Retina (tissue), 1 donor: ENCODE results near the gene PRSS1.

Experiments used
- DNase-seq: peaks from one replicate; pipeline ENCODE4 v3.0.0-alpha.2; 2016

Gene PRSS1

DNA sequence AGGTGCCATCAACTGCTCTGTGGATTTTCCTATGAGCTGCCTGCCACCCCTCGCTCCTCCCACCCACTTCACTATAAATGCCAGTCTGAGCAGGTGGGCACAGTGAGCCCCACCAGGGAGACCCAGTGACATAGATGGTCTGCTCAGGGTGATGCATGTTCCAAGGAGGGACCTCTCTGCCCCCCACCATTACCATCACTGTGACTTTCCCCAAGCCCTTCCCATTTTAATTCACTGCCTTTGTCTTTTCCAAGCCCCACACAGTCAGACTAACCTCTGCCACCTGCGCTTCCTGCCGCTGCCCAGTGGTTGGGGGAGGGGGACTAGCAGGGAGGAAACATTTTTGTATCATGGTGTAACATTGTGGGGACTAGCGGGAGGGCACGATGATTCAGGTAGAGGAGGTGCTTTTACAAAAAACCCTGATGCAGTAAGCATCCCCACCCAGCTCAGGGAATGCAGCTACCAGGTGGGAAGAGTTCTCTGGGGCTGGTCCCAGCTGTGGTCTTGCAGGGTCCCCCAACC lies 46.1 kb downstream of the PRSS1 start:
- DNase-seq, result no peak

DNA sequence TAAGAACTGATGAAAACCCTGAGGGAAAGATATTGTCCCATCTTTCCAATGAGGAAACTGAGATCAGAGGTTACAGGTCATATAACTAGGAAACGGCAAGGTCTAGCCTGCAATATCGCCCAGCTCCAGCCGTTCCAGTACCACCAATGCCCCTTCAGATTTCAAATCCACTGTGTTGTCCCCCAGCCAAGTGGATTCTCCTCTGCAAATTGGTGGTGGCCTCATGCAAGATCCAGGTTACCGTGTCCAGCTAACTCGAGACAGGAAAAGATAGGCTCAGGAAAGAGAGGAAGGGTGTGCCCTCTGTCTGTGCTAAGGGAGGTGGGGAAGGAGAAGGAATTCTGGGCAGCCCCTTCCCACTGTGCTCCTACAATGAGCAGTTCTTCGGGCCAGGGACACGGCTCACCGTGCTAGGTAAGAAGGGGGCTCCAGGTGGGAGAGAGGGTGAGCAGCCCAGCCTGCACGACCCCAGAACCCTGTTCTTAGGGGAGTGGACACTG lies 46.8 kb downstream of the PRSS1 start:
- DNase-seq, result peak; percentile 32

DNA sequence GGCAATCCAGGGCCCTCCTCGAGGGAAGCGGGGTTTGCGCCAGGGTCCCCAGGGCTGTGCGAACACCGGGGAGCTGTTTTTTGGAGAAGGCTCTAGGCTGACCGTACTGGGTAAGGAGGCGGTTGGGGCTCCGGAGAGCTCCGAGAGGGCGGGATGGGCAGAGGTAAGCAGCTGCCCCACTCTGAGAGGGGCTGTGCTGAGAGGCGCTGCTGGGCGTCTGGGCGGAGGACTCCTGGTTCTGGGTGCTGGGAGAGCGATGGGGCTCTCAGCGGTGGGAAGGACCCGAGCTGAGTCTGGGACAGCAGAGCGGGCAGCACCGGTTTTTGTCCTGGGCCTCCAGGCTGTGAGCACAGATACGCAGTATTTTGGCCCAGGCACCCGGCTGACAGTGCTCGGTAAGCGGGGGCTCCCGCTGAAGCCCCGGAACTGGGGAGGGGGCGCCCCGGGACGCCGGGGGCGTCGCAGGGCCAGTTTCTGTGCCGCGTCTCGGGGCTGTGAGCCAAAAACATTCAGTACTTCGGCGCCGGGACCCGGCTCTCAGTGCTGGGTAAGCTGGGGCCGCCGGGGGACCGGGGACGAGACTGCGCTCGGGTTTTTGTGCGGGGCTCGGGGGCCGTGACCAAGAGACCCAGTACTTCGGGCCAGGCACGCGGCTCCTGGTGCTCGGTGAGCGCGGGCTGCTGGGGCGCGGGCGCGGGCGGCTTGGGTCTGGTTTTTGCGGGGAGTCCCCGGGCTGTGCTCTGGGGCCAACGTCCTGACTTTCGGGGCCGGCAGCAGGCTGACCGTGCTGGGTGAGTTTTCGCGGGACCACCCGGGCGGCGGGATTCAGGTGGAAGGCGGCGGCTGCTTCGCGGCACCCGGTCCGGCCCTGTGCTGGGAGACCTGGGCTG lies 47.5 kb downstream of the PRSS1 start:
- DNase-seq, result peak; percentile 63

DNA sequence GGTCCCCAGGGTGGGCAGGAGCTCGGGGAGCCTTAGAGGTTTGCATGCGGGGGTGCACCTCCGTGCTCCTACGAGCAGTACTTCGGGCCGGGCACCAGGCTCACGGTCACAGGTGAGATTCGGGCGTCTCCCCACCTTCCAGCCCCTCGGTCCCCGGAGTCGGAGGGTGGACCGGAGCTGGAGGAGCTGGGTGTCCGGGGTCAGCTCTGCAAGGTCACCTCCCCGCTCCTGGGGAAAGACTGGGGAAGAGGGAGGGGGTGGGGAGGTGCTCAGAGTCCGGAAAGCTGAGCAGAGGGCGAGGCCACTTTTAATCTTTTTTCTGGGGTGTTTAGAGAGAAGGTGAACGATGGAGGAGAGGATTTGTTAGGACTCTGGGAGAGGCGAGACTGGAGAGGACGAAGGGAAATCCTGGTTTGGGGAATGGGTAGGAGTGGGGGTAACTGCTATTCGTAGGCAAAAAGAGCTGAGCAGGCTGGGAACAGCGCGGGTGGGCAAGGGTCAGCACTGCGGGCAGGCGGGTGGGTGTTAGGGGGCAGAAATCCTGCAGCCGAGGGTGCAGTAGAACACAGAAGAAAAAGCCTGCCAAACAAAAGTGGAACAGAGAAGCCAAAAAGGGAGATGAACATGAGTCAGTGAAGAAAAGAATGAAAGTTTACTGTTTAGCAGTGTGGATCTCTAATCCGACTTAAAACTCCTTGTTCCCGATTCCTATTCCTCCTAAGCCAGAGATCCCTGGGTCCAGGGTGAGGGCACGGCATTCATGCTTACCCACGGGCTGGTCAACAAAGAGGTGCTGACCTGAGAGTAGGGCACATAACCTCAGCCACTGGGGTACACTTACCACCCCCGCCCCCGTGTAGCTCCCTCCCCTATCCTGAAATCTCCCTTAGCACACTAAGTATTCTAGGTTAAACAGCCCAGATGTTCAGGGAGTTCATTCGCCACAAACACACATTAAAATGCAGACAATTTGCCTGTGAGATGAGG lies 48.4 kb downstream of the PRSS1 start:
- peak; percentile 46 for DNase-seq

DNA sequence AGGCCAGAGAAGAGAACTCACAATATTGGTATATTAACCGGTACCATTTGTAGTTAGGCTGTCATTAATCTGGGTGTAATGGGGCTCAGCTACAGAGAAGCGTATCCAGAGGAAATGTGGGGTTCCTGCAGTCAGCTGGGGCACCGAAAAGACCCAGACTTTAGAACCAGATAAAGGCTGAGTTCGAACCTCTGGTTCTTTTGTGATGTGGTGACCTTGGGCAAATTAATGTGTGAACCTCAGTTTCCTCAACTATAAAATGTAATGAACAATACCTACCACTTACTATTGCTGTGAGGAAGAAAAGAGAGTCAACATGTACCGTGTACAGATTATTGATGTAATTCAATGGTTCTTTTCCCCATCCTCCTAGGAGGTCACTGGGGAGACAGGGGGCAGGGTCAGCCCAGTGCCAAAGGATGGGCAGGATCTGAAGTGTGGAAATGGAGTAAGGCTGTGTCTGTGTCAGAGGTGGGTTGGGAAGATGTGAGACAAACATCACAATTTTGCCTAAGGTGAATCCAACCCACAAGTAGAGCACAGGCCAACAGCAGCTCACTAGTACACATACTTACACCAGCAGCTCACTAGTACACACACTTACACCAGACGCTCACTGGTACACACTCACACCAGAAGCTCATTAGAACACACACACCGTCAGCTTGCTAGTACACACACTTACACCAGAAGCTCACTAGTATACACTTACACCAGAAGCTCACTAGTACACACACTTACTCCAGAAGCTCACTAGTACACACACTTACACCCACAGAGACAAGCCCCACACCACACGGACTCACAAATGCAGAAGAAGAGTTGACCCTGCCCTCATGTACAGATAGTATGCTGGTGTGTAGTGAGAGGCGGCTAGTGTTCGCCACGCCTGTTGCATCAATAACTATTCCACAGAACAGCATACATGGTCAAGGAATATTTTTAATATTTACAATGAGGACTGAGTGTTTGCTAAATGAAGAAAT lies 49.5 kb downstream of the PRSS1 start:
- DNase-seq, result no peak

DNA sequence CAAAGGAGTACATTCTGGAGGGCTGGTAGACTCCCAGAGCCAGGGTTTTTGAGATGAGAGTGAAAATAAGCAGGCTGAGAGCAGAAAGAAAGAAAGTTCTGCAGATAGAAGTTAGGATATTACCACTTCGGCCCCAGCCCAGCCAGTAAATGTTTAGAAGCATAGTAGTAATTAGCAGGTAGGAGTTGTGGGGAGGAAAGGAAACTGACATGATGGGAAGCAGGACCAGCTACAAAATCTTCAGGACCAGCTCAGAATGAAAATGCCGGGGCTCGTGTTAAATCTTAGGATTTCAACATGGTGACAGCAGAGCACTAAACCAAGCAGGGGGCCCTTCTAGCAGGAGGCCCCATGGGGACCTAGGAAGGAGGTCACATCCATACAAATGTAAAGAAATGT lies 50.2 kb downstream of the PRSS1 start:
- DNase-seq, result no peak

DNA sequence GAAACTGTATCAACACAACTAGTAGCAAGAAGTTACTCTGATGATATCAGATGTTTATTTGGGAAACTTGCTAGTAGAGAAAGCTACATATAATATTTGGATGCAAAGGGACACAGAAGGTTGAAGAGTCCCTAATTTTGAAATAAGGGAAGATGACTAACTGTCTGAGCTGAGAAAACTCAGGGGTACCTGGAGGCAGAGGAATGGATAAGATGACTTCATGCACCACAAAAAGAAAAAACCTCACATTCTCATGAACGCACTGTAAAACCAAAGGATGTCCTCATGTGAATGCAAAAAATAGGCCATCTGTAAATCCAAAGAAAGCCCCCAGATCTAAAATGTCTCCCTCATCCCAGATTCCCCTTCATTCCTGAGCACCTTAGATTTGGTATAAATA lies 50.8 kb downstream of the PRSS1 start:
- no peak for DNase-seq

DNA sequence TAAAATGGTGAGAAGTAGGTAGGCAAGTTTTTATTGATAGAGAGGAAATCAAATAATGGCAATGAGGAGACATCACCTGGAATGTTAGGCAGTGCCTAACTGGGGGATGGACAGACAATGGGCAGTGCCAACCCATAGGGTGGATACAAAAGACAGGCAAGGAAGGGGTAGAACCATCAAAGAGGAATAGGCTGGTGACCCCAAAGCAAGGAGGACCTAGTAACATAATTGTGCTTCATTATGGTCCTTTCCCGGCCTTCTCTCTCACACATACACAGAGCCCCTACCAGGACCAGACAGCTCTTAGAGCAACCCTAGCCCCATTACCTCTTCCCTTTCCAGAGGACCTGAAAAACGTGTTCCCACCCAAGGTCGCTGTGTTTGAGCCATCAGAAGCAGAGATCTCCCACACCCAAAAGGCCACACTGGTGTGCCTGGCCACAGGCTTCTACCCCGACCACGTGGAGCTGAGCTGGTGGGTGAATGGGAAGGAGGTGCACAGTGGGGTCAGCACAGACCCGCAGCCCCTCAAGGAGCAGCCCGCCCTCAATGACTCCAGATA lies 51.5 kb downstream of the PRSS1 start:
- no peak for DNase-seq

DNA sequence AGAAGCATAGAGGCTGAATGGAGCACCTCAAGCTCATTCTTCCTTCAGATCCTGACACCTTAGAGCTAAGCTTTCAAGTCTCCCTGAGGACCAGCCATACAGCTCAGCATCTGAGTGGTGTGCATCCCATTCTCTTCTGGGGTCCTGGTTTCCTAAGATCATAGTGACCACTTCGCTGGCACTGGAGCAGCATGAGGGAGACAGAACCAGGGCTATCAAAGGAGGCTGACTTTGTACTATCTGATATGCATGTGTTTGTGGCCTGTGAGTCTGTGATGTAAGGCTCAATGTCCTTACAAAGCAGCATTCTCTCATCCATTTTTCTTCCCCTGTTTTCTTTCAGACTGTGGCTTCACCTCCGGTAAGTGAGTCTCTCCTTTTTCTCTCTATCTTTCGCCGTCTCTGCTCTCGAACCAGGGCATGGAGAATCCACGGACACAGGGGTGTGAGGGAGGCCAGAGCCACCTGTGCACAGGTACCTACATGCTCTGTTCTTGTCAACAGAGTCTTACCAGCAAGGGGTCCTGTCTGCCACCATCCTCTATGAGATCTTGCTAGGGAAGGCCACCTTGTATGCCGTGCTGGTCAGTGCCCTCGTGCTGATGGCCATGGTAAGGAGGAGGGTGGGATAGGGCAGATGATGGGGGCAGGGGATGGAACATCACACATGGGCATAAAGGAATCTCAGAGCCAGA lies 52.5 kb downstream of the PRSS1 start:
- no peak for DNase-seq

DNA sequence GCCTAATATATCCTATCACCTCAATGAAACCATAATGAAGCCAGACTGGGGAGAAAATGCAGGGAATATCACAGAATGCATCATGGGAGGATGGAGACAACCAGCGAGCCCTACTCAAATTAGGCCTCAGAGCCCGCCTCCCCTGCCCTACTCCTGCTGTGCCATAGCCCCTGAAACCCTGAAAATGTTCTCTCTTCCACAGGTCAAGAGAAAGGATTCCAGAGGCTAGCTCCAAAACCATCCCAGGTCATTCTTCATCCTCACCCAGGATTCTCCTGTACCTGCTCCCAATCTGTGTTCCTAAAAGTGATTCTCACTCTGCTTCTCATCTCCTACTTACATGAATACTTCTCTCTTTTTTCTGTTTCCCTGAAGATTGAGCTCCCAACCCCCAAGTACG lies 53.0 kb downstream of the PRSS1 start:
- DNase-seq, result no peak
